Prostate gland (tissue), 2 donors: Measurements from ENCODE around the gene PROM1. TPM values are rescaled to one million over a fixed set of nuclear protein-coding genes. Genes with fewer than 3 reads are reported as not detected.

ENCODE experiments used
- DNase-seq: peaks from one replicate; pipeline ENCODE4 v3.0.0-alpha.2; 2019; ENCODE audit warnings: low spot score
- H3K27ac ChIP-seq, 2 donors: fragments of 200-600 bp; sonication (generic); 2 replicates each; pipeline ENCODE4 v1.5.1; 2017 to 2019
- H3K27me3 ChIP-seq: fragments of 200-600 bp; sonication (generic); replicated peaks from 2 replicates; pipeline ENCODE4 v1.5.1; 2019; ENCODE audit not compliant: insufficient read depth
- H3K36me3 ChIP-seq, 2 donors: fragments of 200-600 bp; sonication (generic); 1 replicate in 1 of 2; 2 replicates in 1 of 2; pipeline versions ENCODE4 v1.5.1 to v1.8.1; 2017 to 2019
- H3K4me1 ChIP-seq: fragments of 200-600 bp; sonication (generic); replicated peaks from 2 replicates; pipeline ENCODE4 v1.5.1; 2019
- H3K4me3 ChIP-seq, 2 donors: fragments of 200-600 bp; sonication (generic); 2 replicates each; pipeline ENCODE4 v1.5.1; 2017 to 2019
- H3K9me3 ChIP-seq: fragments of 200-600 bp; sonication (generic); 2 replicates; pipeline ENCODE4 v1.5.1; 2017
- POLR2A ChIP-seq: fragments of 450-650 bp; IDR thresholded peaks from one replicate; pipeline ENCODE4 v1.6.1; 2016; ENCODE audit warnings: antibody characterized with exemption, mild to moderate bottlenecking
- POLR2AphosphoS5 ChIP-seq: sonication (generic); formaldehyde crosslinking; IDR thresholded peaks from one replicate; pipeline ENCODE4 v1.6.1; 2017; ENCODE audit warnings: antibody characterized with exemption
- WGBS: methylation state at CpG from one replicate; pipeline ENCODE4 v1.1.5; 2018; 5-methylcytosine and 5-hydroxymethylcytosine counted together
- intact Hi-C: fragments of 100-400 bp; cut with DNase I; formaldehyde crosslinking; loops from one replicate; pipeline ENCODE4 v1.14.2; 2022
- total RNA-seq, 2 donors: library from RNA; depleted of rRNA; stranded (reverse); fragments of >200 nt; gene quantifications; one replicate each; pipeline ENCODE4 v1.1.0, GENCODE V29; 2016
- TF ChIP-seq, protein P1 (sequence below), 4 experiments: fragments of 200-600 bp in 2 of 4; fragments of 450-650 bp in 2 of 4; sonication (generic) in 2 of 4; IDR thresholded peaks; 1 replicate in 3 of 4; 2 replicates in 1 of 4; pipeline ENCODE4 v1.5.1; 2016 to 2019; ENCODE audit warnings: antibody characterized with exemption in 4 of 4, mild to moderate bottlenecking in 2 of 4, moderate library complexity in 2 of 4

The PROM1 gene
- total RNA-seq, 2 donors from 2014 or later, result 5.7 to 9.7 TPM

DNA sequence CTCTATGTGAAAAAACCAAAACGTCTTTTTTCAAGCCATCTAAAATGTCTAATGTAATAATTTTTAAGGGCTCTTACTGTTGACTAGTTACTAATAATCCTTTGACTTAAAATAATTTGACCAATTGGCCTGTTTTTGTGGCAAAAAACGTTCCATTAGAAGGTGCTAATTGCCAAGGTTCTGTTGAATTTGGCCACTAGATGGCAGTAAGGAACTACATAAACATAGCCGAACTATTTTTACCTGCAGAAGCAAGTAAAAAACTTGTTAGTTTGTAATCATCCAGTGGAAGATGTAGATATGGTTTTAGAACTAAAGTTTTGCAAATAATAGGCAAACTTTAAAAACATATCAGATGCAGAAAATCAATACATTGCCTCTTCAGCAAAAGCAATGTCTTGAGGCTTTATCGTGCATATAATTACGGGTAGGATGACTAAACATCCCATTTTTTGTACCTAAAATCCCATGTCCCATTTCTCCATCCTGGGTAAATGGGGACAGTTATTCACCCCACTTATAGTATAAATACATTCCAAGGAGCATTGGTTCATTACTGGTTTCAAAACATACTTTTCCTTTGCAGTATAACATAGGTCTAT, 57.6 kb downstream of the PROM1 start:
- no peaks in the 10 kb centered on the region for H3K9me3 ChIP-seq
- H3K36me3 ChIP-seq, result no peaks in the 10 kb centered on the region
- no peaks in the 10 kb centered on the region for H3K27me3 ChIP-seq
- TF ChIP-seq, protein P1, sequence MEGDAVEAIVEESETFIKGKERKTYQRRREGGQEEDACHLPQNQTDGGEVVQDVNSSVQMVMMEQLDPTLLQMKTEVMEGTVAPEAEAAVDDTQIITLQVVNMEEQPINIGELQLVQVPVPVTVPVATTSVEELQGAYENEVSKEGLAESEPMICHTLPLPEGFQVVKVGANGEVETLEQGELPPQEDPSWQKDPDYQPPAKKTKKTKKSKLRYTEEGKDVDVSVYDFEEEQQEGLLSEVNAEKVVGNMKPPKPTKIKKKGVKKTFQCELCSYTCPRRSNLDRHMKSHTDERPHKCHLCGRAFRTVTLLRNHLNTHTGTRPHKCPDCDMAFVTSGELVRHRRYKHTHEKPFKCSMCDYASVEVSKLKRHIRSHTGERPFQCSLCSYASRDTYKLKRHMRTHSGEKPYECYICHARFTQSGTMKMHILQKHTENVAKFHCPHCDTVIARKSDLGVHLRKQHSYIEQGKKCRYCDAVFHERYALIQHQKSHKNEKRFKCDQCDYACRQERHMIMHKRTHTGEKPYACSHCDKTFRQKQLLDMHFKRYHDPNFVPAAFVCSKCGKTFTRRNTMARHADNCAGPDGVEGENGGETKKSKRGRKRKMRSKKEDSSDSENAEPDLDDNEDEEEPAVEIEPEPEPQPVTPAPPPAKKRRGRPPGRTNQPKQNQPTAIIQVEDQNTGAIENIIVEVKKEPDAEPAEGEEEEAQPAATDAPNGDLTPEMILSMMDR (IDR thresholded peaks at IDR 0.05), result peak; percentile 68 to 92 (median 88)
- no peak for TF ChIP-seq POLR2AphosphoS5
- 37% methylated on average over 5 of the region's 5 CpGs for WGBS
- DNase-seq, result peak; percentile 34
- no peak overlapping the region for H3K27ac ChIP-seq
- H3K4me3 ChIP-seq, result no peak overlapping the region
- no peaks in the 10 kb centered on the region for H3K4me1 ChIP-seq
- intact Hi-C loops, result no loop called here

DNA sequence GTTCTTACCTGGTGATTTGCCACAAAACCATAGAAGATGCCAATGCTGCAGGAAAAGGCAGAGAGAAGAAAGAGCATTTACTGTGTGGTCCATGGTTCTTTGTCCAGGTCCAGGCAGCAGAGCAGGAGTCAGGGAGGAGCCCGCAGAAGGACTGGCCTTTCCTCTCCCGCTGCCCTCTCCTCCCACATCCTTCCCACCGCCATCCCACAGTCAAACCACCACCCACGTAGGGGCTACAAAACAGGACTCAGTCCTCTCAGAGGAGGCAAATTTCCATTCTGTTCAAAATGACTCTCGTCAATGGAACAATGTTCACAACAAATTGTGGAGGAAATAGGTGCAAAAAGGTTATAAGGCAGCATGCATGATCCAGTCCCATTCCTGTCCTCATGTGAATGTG, 58.6 kb downstream of the PROM1 start:
- intact Hi-C loops, result loop anchor here (2.0 kb wide), 1 partner anchor 240 kb away; no protein-coding TSS in a partner anchor
- no peaks in the 10 kb centered on the region for H3K36me3 ChIP-seq
- TF ChIP-seq POLR2A (no peak), POLR2AphosphoS5 (no peak)
- TF ChIP-seq, protein P1 (IDR thresholded peaks at IDR 0.05), result no peak
- 93% methylated on average over 5 of the region's 5 CpGs for WGBS
- H3K27ac ChIP-seq, result no peak overlapping the region
- no peaks in the 10 kb centered on the region for H3K27me3 ChIP-seq
- no peak for DNase-seq
- no peaks in the 10 kb centered on the region for H3K9me3 ChIP-seq
- no peaks in the 10 kb centered on the region for H3K4me1 ChIP-seq
- H3K4me3 ChIP-seq, result no peak overlapping the region

DNA sequence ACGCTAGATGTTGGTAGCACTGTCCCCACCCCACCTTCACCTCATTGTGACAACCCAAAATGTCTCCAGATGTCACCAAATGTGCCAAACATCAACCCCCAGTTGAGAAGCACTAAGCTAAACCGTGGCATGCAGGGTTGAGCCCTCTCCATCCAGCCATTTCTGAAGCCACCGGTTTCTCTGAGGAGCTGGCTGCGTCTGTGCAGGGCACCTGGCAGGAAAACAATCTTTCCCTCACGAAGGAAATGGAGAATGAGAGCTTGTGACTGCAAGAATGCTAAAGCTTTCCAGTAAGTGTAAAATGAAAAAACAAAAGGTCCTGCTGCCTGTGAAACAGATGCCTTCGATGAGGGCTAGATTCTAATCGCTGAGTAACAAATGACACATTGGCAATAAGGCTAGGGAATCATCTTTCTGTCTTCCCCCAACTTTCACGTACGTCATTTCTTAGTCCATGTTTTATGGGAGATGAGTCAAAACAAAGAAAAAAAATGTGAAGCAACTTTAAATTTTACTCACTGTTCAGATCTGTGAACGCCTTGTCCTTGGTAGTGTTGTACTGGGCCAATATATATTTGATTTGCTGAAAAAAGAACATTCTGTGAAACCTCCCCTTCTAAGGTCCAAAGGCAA, 59.9 kb downstream of the PROM1 start:
- H3K4me1 ChIP-seq, result no peaks in the 10 kb centered on the region
- intact Hi-C loops, result loop anchor here (2.0 kb wide), 1 partner anchor 241 kb away; no protein-coding TSS in a partner anchor
- H3K36me3 ChIP-seq, result no peaks in the 10 kb centered on the region
- TF ChIP-seq POLR2A (no peak), POLR2AphosphoS5 (no peak)
- TF ChIP-seq, protein P1 (IDR thresholded peaks at IDR 0.05), result no peak
- 49% methylated on average over 10 of the region's 10 CpGs for WGBS
- no peaks in the 10 kb centered on the region for H3K9me3 ChIP-seq
- H3K27ac ChIP-seq, result no peak overlapping the region
- H3K4me3 ChIP-seq, result no peak overlapping the region
- DNase-seq, result no peak
- no peaks in the 10 kb centered on the region for H3K27me3 ChIP-seq

DNA sequence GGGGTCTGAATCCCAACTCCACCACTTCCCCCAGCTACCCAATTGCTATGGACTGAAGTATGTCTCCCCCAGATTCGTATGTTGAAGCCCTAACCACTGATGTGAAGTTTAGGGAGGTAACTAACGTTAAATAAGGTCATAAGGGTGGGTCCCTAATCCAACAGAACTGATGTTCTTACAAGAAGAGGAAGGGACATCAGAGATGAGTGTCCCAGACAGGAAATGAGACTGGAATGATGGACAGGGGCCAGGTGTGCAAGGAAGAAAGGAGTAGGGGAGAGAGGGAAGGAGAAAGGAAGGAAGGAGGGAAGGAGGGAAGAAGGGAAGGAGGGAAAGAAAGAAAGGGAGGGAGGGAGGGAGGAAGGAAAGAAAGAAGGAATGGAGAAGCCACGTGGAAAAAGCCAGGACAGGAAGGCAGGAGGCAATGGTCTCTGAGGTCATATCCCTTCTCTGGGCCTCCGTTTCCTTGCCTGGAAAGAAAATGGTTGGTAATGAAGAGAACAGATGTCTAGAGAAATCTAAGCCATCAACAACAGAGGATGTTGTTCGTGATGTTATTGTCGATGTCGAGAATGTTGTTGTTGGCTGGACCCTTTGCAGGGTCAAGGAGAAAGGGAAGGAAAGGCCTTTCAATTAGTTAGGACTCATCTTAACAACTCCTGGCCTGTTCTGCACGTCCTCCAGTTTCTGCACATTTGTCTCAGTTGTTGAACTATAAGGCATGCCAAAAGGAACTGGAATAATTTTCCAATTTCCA, 61.8 kb downstream of the PROM1 start:
- no peak overlapping the region for H3K27ac ChIP-seq
- no peaks in the 10 kb centered on the region for H3K4me1 ChIP-seq
- no peaks in the 10 kb centered on the region for H3K9me3 ChIP-seq
- 73% methylated on average over 8 of the region's 8 CpGs for WGBS
- intact Hi-C loops, result no loop called here
- no peak for DNase-seq
- no peaks in the 10 kb centered on the region for H3K36me3 ChIP-seq
- TF ChIP-seq, protein P1 (IDR thresholded peaks at IDR 0.05), result no peak
- TF ChIP-seq POLR2A (no peak), POLR2AphosphoS5 (no peak)
- no peaks in the 10 kb centered on the region for H3K27me3 ChIP-seq
- no peak overlapping the region for H3K4me3 ChIP-seq
